HG02981 (cell line): Measurements from ENCODE around the gene CFAP73.
"Not testable (repeated sequence)": the region's sequence is repeated elsewhere in the genome, so short reads cannot be mapped to it uniquely, and the experiment has no call there.

Source experiments
- ATAC-seq: cut with Tn5 transposase; IDR thresholded peaks from one replicate; pipeline ENCODE4 v1.9.1; 2021; ENCODE audit warnings: mild to moderate bottlenecking, moderate library complexity; ENCODE audit not compliant: unreplicated experiment

The CFAP73 gene

GRCh38 chr12:113149361-113150150 lies at the start of gene CFAP73:
TSS of gene CFAP73 (plus strand) at chr12:113149724. CDS start at chr12:113149858, 134 bp downstream.
- no peak for ATAC-seq

GRCh38 chr12:113099764-113100163 lies 49.8 kb upstream of the CFAP73 start:
- no peak for ATAC-seq

- no peak for ATAC-seq
Observed at GRCh38 chr12:113101751-113102150, 47.8 kb upstream of the CFAP73 start.

- no peak for ATAC-seq
Observed at GRCh38 chr12:113102811-113103210, 46.7 kb upstream of the CFAP73 start.

GRCh38 chr12:113103756-113104450 lies 45.6 kb upstream of the CFAP73 start:
- no peak for ATAC-seq

GRCh38 chr12:113104953-113105510 lies 44.5 kb upstream of the CFAP73 start:
- ATAC-seq = no peak

GRCh38 chr12:113105606-113106271 lies 43.8 kb upstream of the CFAP73 start:
- no peak for ATAC-seq

GRCh38 chr12:113106361-113106760 lies 43.2 kb upstream of the CFAP73 start:
- no peak for ATAC-seq

GRCh38 chr12:113108308-113108707 lies 41.2 kb upstream of the CFAP73 start:
- ATAC-seq = no peak

- no peak for ATAC-seq
Observed at GRCh38 chr12:113109360-113109759, 40.2 kb upstream of the CFAP73 start.

GRCh38 chr12:113109872-113110599 lies 39.5 kb upstream of the CFAP73 start:
- ATAC-seq = no peak

- no peak for ATAC-seq
Observed at GRCh38 chr12:113111247-113111646, 38.3 kb upstream of the CFAP73 start.

GRCh38 chr12:113112043-113112899 lies 37.3 kb upstream of the CFAP73 start:
- ATAC-seq = no peak

GRCh38 chr12:113113397-113113796 lies 36.1 kb upstream of the CFAP73 start:
- no peak for ATAC-seq

GRCh38 chr12:113114447-113115178 lies 34.9 kb upstream of the CFAP73 start:
- ATAC-seq = no peak

GRCh38 chr12:113115455-113116126 lies 33.9 kb upstream of the CFAP73 start:
- no peak for ATAC-seq

- no peak for ATAC-seq
Observed at GRCh38 chr12:113116875-113117274, 32.6 kb upstream of the CFAP73 start.

GRCh38 chr12:113117684-113118083 lies 31.8 kb upstream of the CFAP73 start:
- not testable (repeated sequence) for ATAC-seq

- ATAC-seq = no peak
Observed at GRCh38 chr12:113118142-113118541, 31.4 kb upstream of the CFAP73 start.
